Thyroid gland (tissue), 4 donors: ENCODE data around the gene DMD.

ENCODE experiments used
- CTCF ChIP-seq, 6 experiments: fragments of 200-600 bp in 3 of 6; fragments of 450-650 bp in 3 of 6; sonication (generic) in 3 of 6; IDR thresholded peaks; one replicate each; pipeline ENCODE4 v1.5.1; 2016 to 2019; ENCODE audit warnings: antibody characterized with exemption in 6 of 6, mild to moderate bottlenecking in 2 of 6, inconsistent platforms in 1 of 6, moderate library complexity in 1 of 6
- POLR2A ChIP-seq, 2 donors: fragments of 450-650 bp; IDR thresholded peaks; one replicate each; pipeline ENCODE4 v1.6.1; 2017; ENCODE audit warnings: antibody characterized with exemption in 2 of 2, mild to moderate bottlenecking in 2 of 2, moderate library complexity in 1 of 2

- no peak for TF ChIP-seq CTCF (IDR thresholded peaks at IDR 0.05)
- TF ChIP-seq POLR2A (IDR thresholded peaks at IDR 0.05), result no peak
Observed at GRCh38 chrX:32501606-32502005, 709.7 kb downstream of the DMD start.
